Neuronal stem cell (in vitro differentiated cells): ENCODE data around the gene RASAL2.

Experiments
- DNase-seq: peaks from one replicate; pipeline ENCODE4 v3.0.0-alpha.2; 2013; ENCODE audit warnings: low spot score
- H2AFZ ChIP-seq: one replicate; pipeline ENCODE4 v1.6.1; 2013; ENCODE audit warnings: mild to moderate bottlenecking, low read length, inconsistent platforms
- H2AK5ac ChIP-seq: 2 replicates; pipeline ENCODE4 v1.6.1; 2013; ENCODE audit warnings: low read depth, mild to moderate bottlenecking, inconsistent platforms, low read length, moderate library complexity, mixed read lengths
- H2BK120ac ChIP-seq: 2 replicates; pipeline ENCODE4 v1.6.1; 2013; ENCODE audit warnings: low read depth, mild to moderate bottlenecking, inconsistent platforms, low read length, moderate library complexity, mixed read lengths
- H2BK12ac ChIP-seq: one replicate; pipeline ENCODE4 v1.6.1; 2013; ENCODE audit warnings: low read length, inconsistent platforms
- H2BK15ac ChIP-seq: 2 replicates; pipeline ENCODE4 v1.6.1; 2013; ENCODE audit warnings: mild to moderate bottlenecking, low read length, inconsistent platforms, mixed read lengths
- H2BK5ac ChIP-seq: one replicate; pipeline ENCODE4 v1.6.1; 2013; ENCODE audit warnings: inconsistent platforms, mild to moderate bottlenecking, low read length, moderate library complexity
- H3K14ac ChIP-seq: one replicate; pipeline ENCODE4 v1.6.1; 2013; ENCODE audit warnings: low read length, inconsistent platforms
- H3K18ac ChIP-seq: 2 replicates; pipeline ENCODE4 v1.6.1; 2013; ENCODE audit warnings: low read length, inconsistent platforms
- H3K23ac ChIP-seq: 2 replicates; pipeline ENCODE4 v1.6.1; 2013; ENCODE audit warnings: low read depth, mild to moderate bottlenecking, mixed read lengths, low read length, inconsistent platforms; ENCODE audit not compliant: poor library complexity
- H3K27ac ChIP-seq: replicated peaks from 3 replicates; pipeline ENCODE4 v1.5.1; 2013; ENCODE audit warnings: low read length, inconsistent platforms
- H3K27me3 ChIP-seq, 3 experiments: 2 replicates each; pipeline ENCODE4 v1.6.1; 2013; ENCODE audit warnings: low read length in 3 of 3, mild to moderate bottlenecking in 2 of 3, inconsistent platforms in 1 of 3, low read depth in 1 of 3, mixed read lengths in 1 of 3, moderate library complexity in 1 of 3; ENCODE audit not compliant: control insufficient read depth in 3 of 3, insufficient read depth in 3 of 3
- H3K36me3 ChIP-seq, 2 donors: replicated peaks in 1 of 2; 2 replicates each; pipeline ENCODE4 v1.6.1; 2013; ENCODE audit warnings: low read length in 2 of 2; ENCODE audit not compliant: control insufficient read depth in 2 of 2, insufficient read depth in 2 of 2
- H3K4ac ChIP-seq: 2 replicates; pipeline ENCODE4 v1.6.1; 2013; ENCODE audit warnings: inconsistent platforms, mild to moderate bottlenecking, low read length, moderate library complexity
- H3K4me1 ChIP-seq, 2 donors: 1 replicate in 1 of 2; 2 replicates in 1 of 2; pipeline ENCODE4 v1.6.1; 2013; ENCODE audit warnings: low read length in 2 of 2, low read depth in 1 of 2; ENCODE audit not compliant: control insufficient read depth in 2 of 2, insufficient read depth in 1 of 2
- H3K4me2 ChIP-seq: one replicate; pipeline ENCODE4 v1.6.1; 2013; ENCODE audit warnings: mild to moderate bottlenecking, low read length, inconsistent platforms; ENCODE audit not compliant: insufficient read depth, poor library complexity, severe bottlenecking
- H3K4me3 ChIP-seq, 2 donors: 2 replicates each; pipeline ENCODE4 v1.5.1; 2013; ENCODE audit warnings: low read length in 2 of 2, mild to moderate bottlenecking in 2 of 2, inconsistent platforms in 1 of 2, moderate library complexity in 1 of 2
- H3K79me1 ChIP-seq: one replicate; pipeline ENCODE4 v1.6.1; 2013; ENCODE audit warnings: low read depth, mild to moderate bottlenecking, inconsistent platforms, low read length, moderate library complexity
- H3K9ac ChIP-seq: one replicate; pipeline ENCODE4 v1.6.1; 2013; ENCODE audit warnings: mild to moderate bottlenecking, low read depth, low read length, inconsistent platforms; ENCODE audit not compliant: poor library complexity
- H3K9me3 ChIP-seq, 2 donors: replicated peaks in 1 of 2; 2 replicates each; pipeline versions ENCODE3 to v1.6.1; 2013; ENCODE audit warnings: low read length in 2 of 2, mild to moderate bottlenecking in 2 of 2, inconsistent platforms in 1 of 2, low read depth in 1 of 2, mixed read lengths in 1 of 2, moderate library complexity in 1 of 2; ENCODE audit not compliant: control insufficient read depth in 2 of 2, insufficient read depth in 1 of 2
- H4K8ac ChIP-seq: one replicate; pipeline ENCODE4 v1.6.1; 2013; ENCODE audit warnings: low read depth, mild to moderate bottlenecking, inconsistent platforms, low read length, moderate library complexity
- H4K91ac ChIP-seq: one replicate; pipeline ENCODE4 v1.6.1; 2013; ENCODE audit warnings: low read length, low read depth, mild to moderate bottlenecking, inconsistent platforms; ENCODE audit not compliant: poor library complexity
- WGBS, 2 donors: extraction: QIAGEN DNeasy Blood & Tissue Kit; methylation state at CpG; one replicate each; pipeline ENCODE4 v1.1.7; 2013; ENCODE audit warnings: missing lambda C conversion rate in 2 of 2, mixed read lengths in 1 of 2; ENCODE audit not compliant: insufficient read length in 2 of 2, insufficient replicate concordance in 1 of 2; ENCODE audit errors: extremely low coverage in 2 of 2; 5-methylcytosine and 5-hydroxymethylcytosine counted together

The RASAL2 gene

DNA sequence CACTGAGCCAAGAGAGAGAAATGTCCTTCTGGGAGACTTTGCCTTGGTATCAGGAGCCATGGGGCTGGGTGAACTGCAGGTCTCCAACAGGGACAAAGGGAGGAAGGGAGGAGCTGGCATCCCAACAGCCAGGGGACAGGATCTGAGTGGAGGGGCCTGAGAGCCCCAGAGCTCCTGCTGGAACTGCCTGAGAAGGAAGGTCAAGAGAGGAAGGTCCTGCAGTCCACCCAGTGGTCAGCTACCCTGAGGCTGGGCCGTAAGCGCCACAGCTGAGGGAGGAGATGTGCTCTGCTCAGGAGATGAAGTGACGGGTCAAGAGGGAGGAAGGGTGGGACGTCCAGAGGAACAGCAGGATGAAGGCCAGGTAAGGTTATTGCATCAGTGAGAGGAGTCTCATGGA, 410.4 kb downstream of the RASAL2 start:
- H3K4me1 ChIP-seq = no peaks in the 10 kb centered on the region
- H2BK15ac ChIP-seq = no peak overlapping the region
- no peaks in the 10 kb centered on the region for H3K9me3 ChIP-seq
- no peak overlapping the region for H3K4ac ChIP-seq
- no peak for DNase-seq
- H3K4me3 ChIP-seq = no peak overlapping the region
- H3K23ac ChIP-seq = peak overlapping the region; percentile 38
- H2AFZ ChIP-seq = no peak overlapping the region
- no peaks in the 10 kb centered on the region for H3K79me1 ChIP-seq
- no peak overlapping the region for H4K91ac ChIP-seq
- no CpG with 5 or more reads among the region's 4 CpGs for WGBS, 2 donors
- H2AK5ac ChIP-seq = no peak overlapping the region
- H2BK120ac ChIP-seq = no peak overlapping the region
- H3K18ac ChIP-seq = no peak overlapping the region
- no peaks in the 10 kb centered on the region for H3K36me3 ChIP-seq
- no peak overlapping the region for H2BK12ac ChIP-seq
- no peak overlapping the region for H3K14ac ChIP-seq
- peaks cover 0 to 5% (median 0%) of the 10 kb centered on the region in 3 experiments for H3K27me3 ChIP-seq
- H3K27ac ChIP-seq = no peak overlapping the region
- no peak overlapping the region for H4K8ac ChIP-seq
- H3K9ac ChIP-seq = no peak overlapping the region
- no peak overlapping the region for H2BK5ac ChIP-seq
- H3K4me2 ChIP-seq = no peak overlapping the region

DNA sequence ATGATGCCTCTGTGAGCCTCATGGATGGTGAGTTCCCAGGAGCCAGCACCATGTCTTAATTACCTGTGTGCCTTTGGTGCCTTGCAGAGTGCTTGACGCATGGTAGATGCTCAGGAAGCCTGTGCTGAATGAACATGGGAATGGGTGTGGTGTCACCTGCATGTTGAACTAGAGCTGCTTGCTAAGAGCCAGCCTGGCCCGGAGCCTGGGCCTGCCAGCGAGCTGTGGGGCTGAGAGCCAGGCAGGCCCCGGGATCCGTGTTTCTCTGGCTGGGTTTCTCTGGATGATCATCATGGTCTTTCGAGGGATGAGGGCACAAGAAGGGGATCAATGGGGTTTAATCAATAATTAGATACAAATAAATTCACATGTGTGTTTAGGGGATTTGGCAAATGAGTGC, 412.3 kb downstream of the RASAL2 start:
- no peak overlapping the region for H2BK120ac ChIP-seq
- no peaks in the 10 kb centered on the region for H3K9me3 ChIP-seq
- H3K4ac ChIP-seq = no peak overlapping the region
- no peak overlapping the region for H3K4me3 ChIP-seq
- H3K79me1 ChIP-seq = no peaks in the 10 kb centered on the region
- H3K18ac ChIP-seq = no peak overlapping the region
- H3K36me3 ChIP-seq = no peaks in the 10 kb centered on the region
- peak overlapping the region; percentile 59 for H4K91ac ChIP-seq
- H3K4me1 ChIP-seq = no peaks in the 10 kb centered on the region
- no CpG with 5 or more reads among the region's 6 CpGs for WGBS, 2 donors
- peaks cover 0 to 9% (median 0%) of the 10 kb centered on the region in 3 experiments for H3K27me3 ChIP-seq
- H2BK5ac ChIP-seq = no peak overlapping the region
- H3K9ac ChIP-seq = no peak overlapping the region
- H2AFZ ChIP-seq = no peak overlapping the region
- H3K4me2 ChIP-seq = no peak overlapping the region
- no peak overlapping the region for H3K27ac ChIP-seq
- H2AK5ac ChIP-seq = no peak overlapping the region
- no peak for DNase-seq
- no peak overlapping the region for H3K14ac ChIP-seq
- H2BK15ac ChIP-seq = no peak overlapping the region
- H4K8ac ChIP-seq = no peak overlapping the region
- H2BK12ac ChIP-seq = no peak overlapping the region
- H3K23ac ChIP-seq = no peak overlapping the region

DNA sequence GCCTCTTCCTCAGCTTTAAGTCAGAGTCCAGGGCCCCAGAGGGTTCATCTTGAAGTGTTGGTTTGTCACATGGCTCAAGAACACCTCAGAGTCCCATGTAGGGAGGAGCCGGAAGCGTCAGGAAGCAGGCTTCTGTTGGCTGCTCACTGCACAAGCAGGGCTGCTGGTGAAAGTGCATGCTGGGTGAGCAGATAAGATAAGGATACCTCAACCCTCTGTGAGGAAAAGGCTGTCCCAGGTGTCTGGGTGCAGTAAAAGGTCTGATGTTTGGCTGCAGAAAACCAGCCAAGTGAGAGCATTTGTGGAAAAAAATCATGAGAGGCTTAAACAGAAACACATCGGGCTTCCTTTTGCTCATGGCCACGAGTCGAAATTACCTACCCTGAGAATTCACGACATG, 412.8 kb downstream of the RASAL2 start:
- no peak overlapping the region for H2BK5ac ChIP-seq
- no peaks in the 10 kb centered on the region for H3K36me3 ChIP-seq
- H3K9me3 ChIP-seq = no peaks in the 10 kb centered on the region
- no peak overlapping the region for H3K4ac ChIP-seq
- no peak for DNase-seq
- H3K23ac ChIP-seq = no peak overlapping the region
- H3K18ac ChIP-seq = no peak overlapping the region
- no peak overlapping the region for H2BK15ac ChIP-seq
- no peaks in the 10 kb centered on the region for H3K79me1 ChIP-seq
- no peak overlapping the region for H3K4me2 ChIP-seq
- no peak overlapping the region for H3K27ac ChIP-seq
- H4K8ac ChIP-seq = no peak overlapping the region
- H4K91ac ChIP-seq = no peak overlapping the region
- H3K14ac ChIP-seq = no peak overlapping the region
- WGBS, 2 donors = no CpG with 5 or more reads among the region's 6 CpGs
- no peaks in the 10 kb centered on the region for H3K4me1 ChIP-seq
- no peak overlapping the region for H3K9ac ChIP-seq
- no peak overlapping the region for H2BK12ac ChIP-seq
- peaks cover 0 to 9% (median 0%) of the 10 kb centered on the region in 3 experiments for H3K27me3 ChIP-seq
- no peak overlapping the region for H2AK5ac ChIP-seq
- H2AFZ ChIP-seq = no peak overlapping the region
- no peak overlapping the region for H3K4me3 ChIP-seq
- no peak overlapping the region for H2BK120ac ChIP-seq

DNA sequence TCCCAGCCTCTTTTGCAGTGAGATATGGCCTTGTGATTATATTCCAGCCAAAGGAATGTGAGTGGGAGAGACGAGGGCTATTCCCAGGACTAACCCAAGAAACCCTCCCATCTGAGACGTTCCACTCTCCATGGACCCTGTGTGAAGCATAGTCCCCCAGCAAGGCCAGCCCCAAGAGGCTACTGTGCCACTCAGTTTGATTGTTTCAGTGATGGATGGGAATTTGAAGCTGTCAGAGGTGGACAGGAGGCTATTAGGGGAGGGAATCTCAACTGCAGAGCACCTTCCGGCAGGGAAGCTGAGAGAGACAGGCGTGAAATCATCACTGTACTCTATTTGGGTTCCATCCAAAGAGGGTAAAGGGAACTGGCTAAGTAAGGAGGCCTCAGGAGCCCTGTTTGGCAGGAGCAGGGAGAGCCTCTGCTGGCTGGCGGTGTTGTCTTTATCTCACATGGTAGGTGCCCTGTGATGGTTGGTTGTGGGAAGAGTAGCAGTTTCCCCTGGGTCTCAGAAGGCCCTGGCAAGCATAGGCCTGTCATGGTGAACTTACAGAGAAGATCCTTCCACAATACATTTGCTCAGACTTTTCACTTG, 415.6 kb downstream of the RASAL2 start:
- Histone ChIP-seq H3K9me3 (no peaks in the 10 kb centered on the region), H4K91ac (no peak overlapping the region), H3K4me1 (peaks cover 0 to 3% of the 10 kb centered on the region in 2 donors), H2BK120ac (no peak overlapping the region), H3K4me3 (no peak overlapping the region), H2BK5ac (no peak overlapping the region), H2AFZ (no peak overlapping the region), H2AK5ac (no peak overlapping the region), H3K9ac (no peak overlapping the region), H2BK15ac (no peak overlapping the region), H3K27ac (no peak overlapping the region), H3K4me2 (no peak overlapping the region), H3K23ac (no peak overlapping the region), H2BK12ac (no peak overlapping the region), H3K79me1 (no peaks in the 10 kb centered on the region), H3K4ac (no peak overlapping the region), H4K8ac (no peak overlapping the region), H3K14ac (no peak overlapping the region), H3K36me3 (no peaks in the 10 kb centered on the region), H3K27me3 (peaks cover 0 to 9% (median 0%) of the 10 kb centered on the region in 3 experiments), H3K18ac (no peak overlapping the region)
- no CpG with 5 or more reads among the region's 5 CpGs for WGBS, 2 donors
- no peak for DNase-seq
